DOHH2 (cell line): Measurements from ENCODE around the gene CTRB2.

Source experiments
- CTCF ChIP-seq: fragments of 200-600 bp; sonication (generic); IDR thresholded peaks from one replicate; pipeline ENCODE4 v1.5.1; 2014; ENCODE audit warnings: antibody characterized with exemption, mild to moderate bottlenecking, low read depth, low read length; ENCODE audit not compliant: poor library complexity, severe bottlenecking
- EZH2phosphoT487 ChIP-seq: fragments of 200-600 bp; sonication (generic); IDR thresholded peaks from 2 replicates; pipeline ENCODE4 v1.6.1; 2017; ENCODE audit warnings: borderline replicate concordance, mild to moderate bottlenecking, antibody characterized with exemption, low read length, moderate library complexity, mixed read lengths

- TF ChIP-seq CTCF: no peak
- TF ChIP-seq EZH2phosphoT487: no peak
Measured at GRCh38 chr16:75225678-75226515, 18.9 kb upstream of the CTRB2 start.
